ENCODE measurements around the gene MRFAP1L1. TPM values are rescaled to one million over a fixed set of nuclear protein-coding genes. Genes with fewer than 3 reads are reported as not detected.

MRFAP1L1 gene
- total RNA-seq, 1 donor from 2014 or later: 69.3 TPM

DNA sequence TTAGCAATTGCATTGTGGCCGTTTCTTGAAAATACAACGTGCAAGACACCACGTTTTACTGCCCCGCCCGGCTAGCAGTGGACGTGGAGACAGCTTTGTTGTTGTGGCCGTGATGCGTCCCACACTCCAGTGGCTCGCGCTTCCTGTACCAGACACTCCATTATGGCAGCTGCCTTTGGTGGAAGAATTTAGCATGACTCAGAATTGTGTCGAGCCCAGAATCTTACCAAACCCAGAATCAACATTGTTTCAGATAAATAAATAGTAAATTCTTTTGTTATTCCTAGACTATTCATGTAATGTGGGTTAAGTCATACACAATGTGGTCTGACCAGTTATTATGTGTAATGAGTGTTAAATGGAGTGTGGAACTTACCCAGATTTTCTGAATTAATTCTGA is 41.3 kb downstream of the MRFAP1L1 start:
- no peak overlapping the region for H3K27ac Mint-ChIP-seq
- no peaks in the 10 kb centered on the region for H3K9me3 Mint-ChIP-seq (ENCODE audit: low read depth)
- H3K27me3 Mint-ChIP-seq: no peaks in the 10 kb centered on the region
- peaks cover 2% of the 10 kb centered on the region for H3K4me1 Mint-ChIP-seq (ENCODE audit: low read depth)
- no peak overlapping the region for H3K4me3 Mint-ChIP-seq (ENCODE audit: low read depth)
- no peak for DNase-seq (ENCODE audit: low spot score, unreplicated experiment)
- TF ChIP-seq, protein P1, sequence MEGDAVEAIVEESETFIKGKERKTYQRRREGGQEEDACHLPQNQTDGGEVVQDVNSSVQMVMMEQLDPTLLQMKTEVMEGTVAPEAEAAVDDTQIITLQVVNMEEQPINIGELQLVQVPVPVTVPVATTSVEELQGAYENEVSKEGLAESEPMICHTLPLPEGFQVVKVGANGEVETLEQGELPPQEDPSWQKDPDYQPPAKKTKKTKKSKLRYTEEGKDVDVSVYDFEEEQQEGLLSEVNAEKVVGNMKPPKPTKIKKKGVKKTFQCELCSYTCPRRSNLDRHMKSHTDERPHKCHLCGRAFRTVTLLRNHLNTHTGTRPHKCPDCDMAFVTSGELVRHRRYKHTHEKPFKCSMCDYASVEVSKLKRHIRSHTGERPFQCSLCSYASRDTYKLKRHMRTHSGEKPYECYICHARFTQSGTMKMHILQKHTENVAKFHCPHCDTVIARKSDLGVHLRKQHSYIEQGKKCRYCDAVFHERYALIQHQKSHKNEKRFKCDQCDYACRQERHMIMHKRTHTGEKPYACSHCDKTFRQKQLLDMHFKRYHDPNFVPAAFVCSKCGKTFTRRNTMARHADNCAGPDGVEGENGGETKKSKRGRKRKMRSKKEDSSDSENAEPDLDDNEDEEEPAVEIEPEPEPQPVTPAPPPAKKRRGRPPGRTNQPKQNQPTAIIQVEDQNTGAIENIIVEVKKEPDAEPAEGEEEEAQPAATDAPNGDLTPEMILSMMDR (IDR thresholded peaks at IDR 0.05; ENCODE audit: unreplicated experiment): no peak
- H3K36me3 Mint-ChIP-seq (ENCODE audit: insufficient read depth): no peaks in the 10 kb centered on the region

DNA sequence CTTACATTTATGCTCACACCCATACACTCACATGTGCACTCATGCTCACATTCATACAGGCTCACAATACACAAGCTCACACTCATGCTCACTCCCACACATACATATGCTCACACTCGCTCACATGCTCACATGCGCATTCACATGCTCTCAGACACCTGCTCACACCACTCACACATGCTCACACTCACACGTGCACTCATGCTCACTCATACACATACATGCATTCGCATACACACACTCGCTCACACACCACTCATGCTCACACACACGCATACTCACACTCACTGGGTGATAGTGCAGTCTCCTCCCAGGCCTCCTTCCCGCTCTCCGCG is 44.4 kb downstream of the MRFAP1L1 start:
- peaks cover 11% of the 10 kb centered on the region for H3K27me3 Mint-ChIP-seq
- no peak overlapping the region for H3K4me3 Mint-ChIP-seq (ENCODE audit: low read depth)
- DNase-seq (ENCODE audit: low spot score, unreplicated experiment): no peak
- no peak overlapping the region for H3K27ac Mint-ChIP-seq
- TF ChIP-seq, protein P1 (IDR thresholded peaks at IDR 0.05; ENCODE audit: unreplicated experiment): no peak
- no peaks in the 10 kb centered on the region for H3K9me3 Mint-ChIP-seq (ENCODE audit: low read depth)
- no peaks in the 10 kb centered on the region for H3K4me1 Mint-ChIP-seq (ENCODE audit: low read depth)
- H3K36me3 Mint-ChIP-seq (ENCODE audit: insufficient read depth): peaks cover 1% of the 10 kb centered on the region

DNA sequence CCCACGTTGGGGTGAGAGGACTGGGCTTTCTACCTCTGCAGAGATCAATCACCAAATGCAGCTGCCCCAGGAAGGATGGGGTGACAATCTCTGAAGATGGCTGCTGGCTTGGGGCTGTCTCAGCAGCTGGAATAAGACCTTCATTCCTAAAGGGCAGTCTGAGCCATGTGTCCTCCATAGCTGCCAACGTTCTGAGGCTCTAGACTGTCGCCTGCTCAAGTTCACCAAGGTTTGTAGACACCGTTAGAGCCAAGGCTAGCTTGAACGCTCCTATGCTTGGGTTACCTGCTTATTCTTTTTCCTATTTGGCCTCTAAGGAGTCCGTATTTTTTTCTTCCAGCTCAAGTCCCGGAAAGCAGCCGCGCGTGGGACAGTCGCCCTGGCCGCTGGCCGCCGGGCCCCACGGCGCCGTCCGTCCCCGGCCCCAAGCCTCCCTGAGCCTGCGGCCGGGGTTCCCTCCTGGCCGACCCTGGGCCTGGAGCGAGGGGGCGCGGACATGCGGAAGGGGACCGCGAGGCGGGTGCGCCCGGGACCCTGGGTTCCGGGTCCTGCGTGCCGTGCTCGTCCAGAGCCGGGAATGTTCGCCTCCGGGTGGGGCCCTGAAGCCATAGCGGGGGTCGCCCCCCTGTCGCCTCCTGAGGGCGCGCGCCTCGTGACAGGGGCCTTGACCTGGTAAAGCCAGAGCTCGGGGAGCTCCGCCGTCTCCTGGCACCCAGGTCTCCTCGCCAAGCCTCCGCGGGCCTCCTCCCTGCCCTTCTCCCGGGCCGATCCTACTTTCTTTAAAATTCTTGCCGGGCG is 45.9 kb downstream of the MRFAP1L1 start:
- peaks cover 22% of the 10 kb centered on the region for H3K27me3 Mint-ChIP-seq
- no peak for DNase-seq (ENCODE audit: low spot score, unreplicated experiment)
- H3K9me3 Mint-ChIP-seq (ENCODE audit: low read depth): no peaks in the 10 kb centered on the region
- H3K36me3 Mint-ChIP-seq (ENCODE audit: insufficient read depth): peaks cover 1% of the 10 kb centered on the region
- no peaks in the 10 kb centered on the region for H3K4me1 Mint-ChIP-seq (ENCODE audit: low read depth)
- H3K4me3 Mint-ChIP-seq (ENCODE audit: low read depth): no peak overlapping the region
- TF ChIP-seq, protein P1 (IDR thresholded peaks at IDR 0.05; ENCODE audit: unreplicated experiment): no peak
- H3K27ac Mint-ChIP-seq: no peak overlapping the region

DNA sequence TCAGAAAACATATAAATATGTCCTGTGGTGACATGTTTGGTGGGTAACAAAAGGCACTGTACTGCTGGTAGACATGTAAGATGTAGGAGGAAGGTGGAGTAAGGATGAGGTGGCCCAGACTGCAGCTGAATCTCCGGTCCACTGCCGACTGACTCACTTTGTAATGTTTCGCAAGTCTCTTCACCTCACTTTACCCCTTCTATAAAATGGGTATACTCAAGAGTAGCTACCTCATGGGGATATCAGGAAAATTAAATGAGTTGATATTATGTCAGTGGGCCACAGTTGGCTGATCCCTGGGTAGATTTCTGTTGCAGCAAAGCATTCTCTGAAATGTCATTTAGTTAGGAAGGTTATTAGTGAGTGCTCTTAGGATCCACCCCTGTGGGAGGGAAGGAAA is 47.1 kb downstream of the MRFAP1L1 start:
- TF ChIP-seq, protein P1 (IDR thresholded peaks at IDR 0.05; ENCODE audit: unreplicated experiment): no peak
- H3K4me3 Mint-ChIP-seq (ENCODE audit: low read depth): no peak overlapping the region
- H3K27me3 Mint-ChIP-seq: peaks cover 28% of the 10 kb centered on the region
- no peak for DNase-seq (ENCODE audit: low spot score, unreplicated experiment)
- H3K4me1 Mint-ChIP-seq (ENCODE audit: low read depth): no peaks in the 10 kb centered on the region
- H3K36me3 Mint-ChIP-seq (ENCODE audit: insufficient read depth): peaks cover 1% of the 10 kb centered on the region
- H3K9me3 Mint-ChIP-seq (ENCODE audit: low read depth): no peaks in the 10 kb centered on the region
- no peak overlapping the region for H3K27ac Mint-ChIP-seq

DNA sequence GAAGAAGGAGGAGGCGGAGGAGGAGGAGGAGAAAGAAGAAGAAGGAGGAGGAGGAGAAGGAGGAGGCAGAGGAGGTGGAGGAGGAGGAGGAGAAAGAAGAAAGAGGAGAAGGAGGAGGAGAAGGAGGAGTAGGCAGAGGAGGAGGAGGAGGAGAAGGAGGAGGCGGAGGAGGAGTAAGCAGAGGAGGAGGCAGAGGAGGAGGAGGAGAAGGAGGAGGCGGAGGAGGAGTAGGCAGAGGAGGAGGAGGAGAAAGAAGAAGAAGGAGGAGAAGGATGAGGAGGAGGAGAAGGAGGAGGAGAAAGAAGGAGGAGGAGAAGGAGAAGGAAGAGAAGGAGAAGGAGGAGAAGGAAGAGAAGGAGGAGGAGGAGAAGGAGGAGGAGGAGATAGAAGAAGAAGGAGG is 49.2 kb downstream of the MRFAP1L1 start:
- TF ChIP-seq, protein P1 (IDR thresholded peaks at IDR 0.05; ENCODE audit: unreplicated experiment): no peak
- Mint-ChIP-seq H3K27me3 (peaks cover 28% of the 10 kb centered on the region), H3K27ac (no peak overlapping the region), H3K9me3 (ENCODE audit: low read depth) (no peaks in the 10 kb centered on the region), H3K4me1 (ENCODE audit: low read depth) (no peaks in the 10 kb centered on the region), H3K4me3 (ENCODE audit: low read depth) (no peak overlapping the region), H3K36me3 (ENCODE audit: insufficient read depth) (peaks cover 1% of the 10 kb centered on the region)
- DNase-seq (ENCODE audit: low spot score, unreplicated experiment): no peak

Data from progenitor cell of endocrine pancreas (in vitro differentiated cells).